Astrocyte (in vitro differentiated cells and primary cell): ENCODE measurements around the gene TJAP1.
"Not testable (repeated sequence)": the region's sequence is repeated elsewhere in the genome, so short reads cannot be mapped to it uniquely, and the experiment has no call there.

Experiments
- CTCF ChIP-seq: IDR thresholded peaks from 2 replicates; pipeline ENCODE4 v1.5.1; 2011; ENCODE audit warnings: low read depth, mild to moderate bottlenecking, inconsistent platforms, low read length, moderate library complexity; ENCODE audit not compliant: insufficient read depth
- EZH2 ChIP-seq: IDR thresholded peaks from 2 replicates; pipeline ENCODE4 v1.6.1; 2012; ENCODE audit warnings: mild to moderate bottlenecking, low read length, inconsistent platforms; ENCODE audit not compliant: insufficient read depth

GRCh38 chr6:43539409-43539808, 62.0 kb downstream of the TJAP1 start:
- not testable (repeated sequence) for TF ChIP-seq CTCF, EZH2
